SHP77 (cell line): Measurements from ENCODE around the gene EDNRA.

Source experiments
- DNase-seq, 2 experiments: peaks; one replicate each; lab custom pipeline; 2025; lab: John Stamatoyannopoulos, UW

EDNRA gene

DNA sequence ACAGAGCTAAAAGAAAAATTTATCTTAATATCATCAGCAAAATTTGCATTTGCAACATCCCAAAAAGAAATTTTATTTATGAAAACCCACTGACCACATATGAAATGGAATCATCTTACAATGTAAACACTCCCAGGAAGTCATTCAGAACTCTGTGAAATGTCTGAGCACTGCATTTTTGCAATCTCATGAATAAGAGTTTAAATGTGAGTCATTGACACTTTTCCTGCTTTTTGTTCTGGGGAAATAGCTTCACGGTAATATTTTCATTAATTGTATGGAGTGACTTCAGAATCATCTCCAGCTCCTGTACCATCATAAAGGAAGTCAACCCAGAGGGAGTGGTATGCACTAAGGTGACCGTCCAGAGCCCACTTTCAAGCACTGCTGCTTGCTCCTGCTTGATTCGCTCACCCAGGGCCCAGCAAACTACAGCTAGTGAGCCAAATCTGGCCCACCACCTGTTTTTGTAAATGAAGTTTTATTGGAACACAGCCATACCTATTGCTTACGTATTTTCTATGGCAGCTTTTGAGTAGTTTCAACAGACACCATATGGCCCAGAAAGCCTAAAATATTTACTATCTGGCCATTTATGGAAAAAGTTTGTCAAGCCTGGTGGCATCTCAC lies 17.2 kb downstream of the EDNRA start:
- no peak for DNase-seq

DNA sequence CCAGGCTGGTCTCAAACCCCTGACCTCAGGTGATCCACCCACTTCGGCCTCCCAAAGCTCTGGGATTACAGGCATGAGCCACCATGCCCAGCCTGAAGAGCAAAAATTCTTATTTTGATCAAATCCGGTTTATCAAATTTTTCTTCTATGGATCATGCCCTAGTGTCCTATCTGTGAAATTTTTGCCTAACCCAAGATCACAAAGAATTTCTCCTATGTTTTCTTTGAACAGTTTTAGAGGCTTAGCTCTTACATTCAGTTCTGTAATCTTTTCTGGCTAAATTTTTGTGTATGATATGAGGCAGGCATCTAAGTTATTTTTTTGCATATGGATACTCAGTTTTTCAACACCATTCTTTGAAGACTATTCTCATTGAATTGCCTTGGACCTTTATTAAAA lies 27.4 kb downstream of the EDNRA start:
- no peak for DNase-seq

DNA sequence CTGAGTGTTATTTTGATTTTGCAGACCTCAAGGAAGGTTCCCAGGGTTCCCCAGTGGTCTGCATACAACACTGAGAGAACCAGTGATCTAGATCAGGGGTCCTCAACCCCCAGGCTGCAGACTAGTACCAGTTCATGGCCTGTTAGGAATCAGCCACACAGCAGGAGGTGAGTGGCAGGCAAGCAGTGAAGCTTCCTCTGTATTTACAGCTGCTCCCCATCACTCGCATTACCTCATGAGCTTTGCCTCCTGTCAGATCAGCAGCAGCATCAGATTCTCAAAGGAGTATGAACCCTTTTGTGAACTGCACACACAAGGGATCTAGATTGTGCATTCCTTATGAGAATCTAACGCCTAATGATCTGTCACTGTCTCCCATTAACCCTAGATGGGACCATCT lies 28.5 kb downstream of the EDNRA start:
- no peak for DNase-seq

DNA sequence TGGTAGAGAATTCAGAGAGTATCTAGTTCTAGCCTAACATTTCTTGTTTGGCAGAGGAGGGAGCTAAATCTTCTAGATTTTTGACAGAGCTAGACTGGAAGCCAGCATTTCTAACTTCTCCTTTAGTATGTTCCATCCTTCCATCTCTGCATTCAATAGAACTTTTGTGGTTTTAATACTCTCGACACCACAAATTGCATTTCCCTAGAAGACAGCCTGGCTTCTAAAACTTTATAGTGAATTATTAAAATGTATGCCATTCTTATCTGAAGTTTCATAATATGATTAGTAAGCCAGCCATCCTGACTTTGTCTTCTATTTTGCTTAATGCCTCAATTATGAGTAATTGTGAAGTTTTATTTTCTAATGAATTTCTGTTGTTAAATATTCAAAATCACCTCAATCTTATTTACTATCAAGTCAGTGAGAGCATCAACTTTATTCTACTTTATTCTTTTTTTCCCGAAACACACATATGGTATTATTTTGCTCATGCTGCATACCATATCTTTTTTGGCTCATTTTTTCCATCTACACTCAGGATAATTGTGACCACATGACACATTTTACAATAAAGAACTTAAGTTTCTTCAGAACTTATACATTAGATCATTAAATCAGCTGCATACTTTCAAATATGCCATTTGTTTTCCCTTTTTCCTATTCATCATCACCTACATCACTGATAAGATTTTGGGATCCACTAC lies 30.2 kb downstream of the EDNRA start:
- DNase-seq: no peak

DNA sequence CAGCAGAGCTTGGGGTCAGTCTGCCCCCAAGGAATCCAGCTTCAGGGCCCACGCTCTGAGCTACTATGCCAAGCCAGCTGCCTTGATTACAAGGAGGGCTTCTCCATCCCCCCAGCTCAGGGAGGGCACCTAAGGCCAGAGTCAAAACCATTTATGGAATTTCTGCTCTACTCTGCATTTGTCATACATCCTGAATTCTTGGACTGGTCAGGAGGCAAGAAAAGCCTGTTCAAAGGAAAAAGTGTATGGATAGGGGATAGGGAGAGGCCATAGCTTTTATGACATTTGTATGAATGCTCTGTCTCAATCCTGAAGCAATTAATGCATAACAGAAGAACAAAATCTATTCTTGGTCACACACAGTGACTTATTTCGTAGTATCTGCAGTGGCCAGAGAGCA lies 32.2 kb downstream of the EDNRA start:
- no peak for DNase-seq

DNA sequence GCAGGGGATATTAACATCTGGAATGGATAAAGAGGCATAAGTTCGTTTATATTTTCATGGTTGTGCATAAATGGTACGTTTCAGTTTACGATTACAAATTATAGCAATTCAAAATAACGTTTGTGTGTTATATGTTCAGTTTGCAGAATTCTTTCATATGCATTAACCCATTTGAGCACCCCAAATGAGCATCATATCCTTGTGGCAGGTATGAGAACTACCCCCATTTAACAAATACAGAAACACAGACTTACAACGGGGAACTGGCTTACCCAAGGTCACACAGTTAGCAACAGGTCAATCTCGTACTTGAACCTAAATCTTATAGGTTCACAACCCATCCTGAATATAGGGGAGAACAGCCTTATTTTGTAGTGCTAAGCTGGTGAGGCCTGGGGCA lies 33.1 kb downstream of the EDNRA start:
- no peak for DNase-seq

DNA sequence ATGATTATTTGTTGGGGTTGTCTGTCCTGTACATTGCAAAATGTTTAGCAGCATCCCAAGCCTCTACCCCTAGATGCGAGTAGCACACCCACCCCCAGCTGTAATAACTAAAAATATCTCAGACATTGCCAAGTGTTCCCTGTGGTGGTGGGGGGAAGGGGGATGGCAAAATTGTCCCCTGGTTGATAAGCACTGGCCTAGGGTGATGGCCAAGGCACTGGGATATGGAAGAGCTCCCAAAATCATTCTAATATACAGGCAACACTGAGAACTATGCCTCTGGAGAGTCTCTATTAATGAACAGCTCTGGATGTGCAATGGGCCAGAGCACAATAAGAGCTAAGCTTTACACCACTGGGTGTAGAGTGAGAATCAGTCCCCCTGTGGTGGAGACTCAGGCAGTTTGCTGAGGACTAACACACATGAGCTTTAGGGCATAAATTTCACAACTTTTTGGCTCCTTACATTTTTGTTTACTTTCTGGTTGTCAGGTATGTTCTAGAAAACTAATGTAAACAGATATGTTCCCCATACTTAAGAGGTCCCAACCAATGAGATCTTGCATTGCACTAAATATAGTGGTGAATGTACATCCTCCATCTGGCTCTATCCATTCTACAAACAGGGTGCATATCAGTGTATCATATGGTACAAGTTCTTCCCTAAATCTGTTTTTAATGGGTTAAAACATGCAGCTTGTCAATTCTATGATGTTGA lies 34.5 kb downstream of the EDNRA start:
- DNase-seq: no peak

DNA sequence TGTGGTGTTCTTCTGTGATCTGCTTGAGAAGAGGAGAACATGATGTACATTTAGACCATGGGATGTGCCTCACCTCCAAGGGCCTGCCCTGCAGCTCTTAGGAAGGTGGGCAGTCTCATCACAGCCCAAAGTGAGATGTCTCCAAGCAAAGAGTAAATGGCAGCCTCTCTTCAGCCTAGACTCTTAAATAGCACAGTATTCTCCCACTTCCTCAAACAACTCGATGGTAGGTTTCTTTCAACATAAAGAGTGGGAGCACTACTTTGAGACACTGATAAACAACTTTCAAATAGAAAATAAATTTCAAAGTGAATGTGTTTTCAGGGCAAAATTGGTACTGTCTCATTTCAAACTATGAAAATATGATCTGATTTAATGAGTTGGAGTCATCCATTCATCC lies 35.2 kb downstream of the EDNRA start:
- no peak for DNase-seq

DNA sequence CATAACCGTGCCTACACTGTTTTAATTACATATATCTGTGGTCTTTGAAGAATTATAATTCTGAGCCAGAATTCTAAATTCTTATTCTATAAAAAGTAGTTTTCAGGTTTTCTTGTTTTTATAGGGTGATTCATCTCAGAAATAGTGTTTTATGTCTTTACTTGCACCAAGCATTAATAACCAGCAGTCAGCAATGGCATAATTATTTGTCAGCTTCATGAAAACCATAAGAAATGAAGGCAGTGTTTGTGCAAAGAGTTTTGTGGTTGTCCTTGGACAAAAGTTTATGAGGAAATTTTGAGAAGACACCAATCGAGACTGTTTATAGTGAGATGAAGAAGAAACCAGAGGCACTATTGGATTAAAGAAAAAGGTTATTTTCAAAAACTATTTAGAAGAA lies 37.2 kb downstream of the EDNRA start:
- DNase-seq: no peak

DNA sequence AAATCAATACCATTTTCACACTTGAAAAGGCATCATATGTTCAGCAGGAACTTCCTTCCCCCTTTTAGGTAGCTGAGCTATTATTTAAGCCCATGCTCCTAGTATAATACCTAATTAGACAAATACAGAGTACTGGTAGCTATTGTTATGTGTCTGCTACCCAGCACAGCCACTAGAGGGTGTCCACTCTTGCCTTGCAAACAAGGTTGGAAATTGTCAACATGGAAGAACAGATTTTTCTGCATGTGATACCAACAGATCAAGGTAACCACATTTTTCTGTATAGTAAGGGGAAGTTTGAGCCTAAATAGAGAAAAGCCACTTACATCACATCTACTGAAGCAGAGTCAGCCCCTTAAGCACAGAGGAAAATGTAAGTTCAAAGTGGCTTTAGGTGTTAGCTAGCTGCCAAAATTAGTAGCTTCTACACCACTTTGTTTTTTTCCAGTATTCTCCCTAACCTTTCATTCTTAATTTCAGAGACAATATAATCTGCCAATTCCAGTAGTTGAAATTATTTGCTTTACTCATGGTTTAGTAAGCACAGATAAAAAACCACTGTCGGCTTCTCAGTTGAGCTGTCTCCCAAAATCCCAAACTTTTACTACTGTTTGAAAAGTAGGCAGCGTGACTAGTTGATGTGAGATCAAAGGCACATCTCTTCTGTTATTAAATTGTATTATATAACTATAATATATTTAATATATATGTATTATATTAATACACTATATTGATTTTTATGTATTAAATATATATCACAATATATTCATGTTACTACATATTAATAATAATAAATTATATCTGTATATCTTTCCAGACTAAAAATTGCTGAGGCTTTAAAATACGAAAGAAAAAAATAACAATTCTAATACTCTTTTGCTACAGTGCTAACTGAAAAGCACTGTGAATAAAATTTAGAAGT lies 38.2 kb downstream of the EDNRA start:
- peak; percentile 38 to 52 for DNase-seq

DNA sequence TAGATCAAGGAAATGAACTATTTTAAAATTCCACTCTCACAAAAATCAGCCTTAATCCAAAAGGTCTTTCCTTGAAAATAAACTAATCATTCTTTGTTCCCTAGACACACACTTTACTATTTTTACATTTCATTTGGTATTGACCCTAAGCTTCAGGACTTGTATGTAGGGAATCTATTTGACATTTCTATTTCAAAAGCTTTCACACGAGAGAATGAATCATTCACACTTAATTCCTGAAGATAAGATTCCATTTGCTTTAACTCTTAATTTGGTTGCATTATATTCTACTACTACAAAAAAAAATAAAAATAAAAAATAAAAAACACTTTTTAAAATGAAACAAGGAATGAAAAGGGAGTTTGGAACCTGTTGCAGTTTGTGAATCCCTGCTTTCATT lies 43.7 kb downstream of the EDNRA start:
- DNase-seq: no peak

DNA sequence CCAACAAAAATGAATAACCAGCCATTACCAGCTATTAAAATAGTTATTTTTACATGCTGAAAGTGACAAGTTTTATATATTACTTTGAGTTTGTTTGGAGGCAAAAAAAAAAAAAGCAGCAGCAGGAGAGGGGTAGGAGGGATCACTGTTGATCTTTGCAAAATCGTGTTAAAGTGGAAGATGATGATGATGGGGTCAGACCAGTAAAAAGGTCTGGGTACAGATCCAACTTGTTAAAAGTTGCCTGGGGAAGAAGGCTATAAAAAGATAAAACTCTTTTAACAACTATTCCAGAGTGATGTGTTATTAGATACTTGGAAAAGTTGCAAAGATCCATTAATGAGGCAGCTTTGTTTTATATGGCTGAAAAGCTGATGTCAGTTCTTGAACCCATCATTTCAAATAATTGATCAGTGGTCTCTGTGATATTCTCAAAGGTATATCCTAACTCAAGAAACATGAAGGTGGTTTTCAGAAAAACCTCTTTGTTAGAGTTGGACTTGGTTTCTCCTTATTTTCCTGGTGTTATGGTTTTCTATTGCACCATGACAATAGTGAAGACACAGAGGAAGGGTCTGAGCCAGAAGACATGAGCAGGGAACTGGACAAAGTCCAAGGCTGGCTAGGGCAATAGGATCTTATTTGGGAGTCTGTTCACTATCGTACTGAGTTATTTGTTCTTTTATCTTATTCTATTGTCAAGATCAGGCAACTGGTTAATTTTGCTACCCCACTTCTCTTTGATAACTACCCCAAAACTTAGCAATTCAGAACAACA lies 44.8 kb downstream of the EDNRA start:
- no peak for DNase-seq

DNA sequence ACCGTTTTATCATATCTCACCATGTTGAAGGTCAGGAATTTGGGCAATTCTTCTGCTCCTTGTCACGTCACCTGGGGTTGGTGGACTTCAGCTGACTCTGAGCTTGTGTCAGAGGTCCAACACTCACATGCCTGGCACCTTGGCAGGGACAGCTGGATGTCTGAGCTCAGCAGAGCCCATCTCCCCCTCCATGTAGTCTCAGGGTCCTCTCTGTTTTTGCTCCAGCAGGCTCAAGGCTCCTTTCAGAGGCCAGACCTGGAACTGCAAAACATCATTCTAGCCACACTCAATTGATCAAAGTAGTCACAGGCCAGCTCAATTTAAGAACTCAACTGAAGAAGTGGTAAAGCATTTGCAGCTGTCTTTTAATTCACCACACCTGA lies 45.4 kb downstream of the EDNRA start:
- no peak for DNase-seq

DNA sequence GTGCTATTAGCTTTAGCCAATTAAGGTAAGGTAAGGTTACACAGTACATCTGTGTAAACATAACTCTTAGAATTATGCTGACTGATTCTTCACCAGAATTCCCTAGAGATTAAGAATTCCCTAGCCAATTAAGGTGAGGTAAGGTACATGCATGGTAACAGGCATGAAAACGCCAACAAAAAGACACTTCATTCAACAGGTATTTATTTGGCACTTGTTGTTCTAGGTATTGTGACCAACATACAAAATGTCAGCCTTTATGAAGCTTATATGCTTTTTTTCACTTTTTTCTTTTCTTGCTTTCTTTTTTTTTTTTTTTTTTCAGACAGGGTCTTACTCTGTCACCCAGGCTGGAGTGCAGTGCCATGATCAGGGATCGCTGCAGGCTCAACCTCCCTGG lies 47.2 kb downstream of the EDNRA start:
- DNase-seq: no peak

DNA sequence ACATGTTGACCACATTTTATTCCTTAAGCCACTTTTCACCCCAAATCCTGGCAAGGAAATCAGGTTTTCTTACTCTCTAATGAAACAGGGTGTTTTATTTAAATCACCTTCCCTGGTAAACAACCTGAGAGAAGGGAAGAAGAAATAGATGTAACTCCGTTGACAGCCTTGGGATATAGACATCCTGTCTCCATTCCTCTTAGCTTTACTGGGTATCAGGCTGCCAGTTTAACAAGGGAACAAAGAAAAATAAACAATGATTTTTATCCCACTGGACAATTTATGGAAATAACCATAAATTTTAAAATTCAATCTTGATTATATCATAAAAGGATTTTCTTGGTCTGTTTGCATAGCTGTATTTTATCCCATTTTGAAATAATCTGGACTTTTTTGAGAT lies 49.2 kb downstream of the EDNRA start:
- DNase-seq: no peak

DNA sequence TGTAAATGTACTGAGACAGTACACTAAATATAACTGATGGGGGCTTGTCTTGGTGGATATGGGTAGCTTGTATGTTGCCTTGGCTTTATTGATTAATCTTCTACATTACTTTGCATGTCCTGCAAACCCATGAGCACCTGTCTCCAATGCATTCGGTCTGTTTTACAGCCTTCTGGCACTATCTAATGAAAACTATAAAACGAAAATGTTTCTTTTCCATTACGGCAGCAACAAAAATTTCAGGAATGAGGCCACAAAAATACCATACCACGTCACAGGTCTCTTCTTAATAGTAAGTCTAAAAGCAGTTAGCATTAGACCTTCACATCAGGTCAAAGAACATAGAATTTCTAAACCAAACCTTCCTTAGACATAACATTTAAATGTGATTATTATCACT lies 49.8 kb downstream of the EDNRA start:
- no peak for DNase-seq

DNA sequence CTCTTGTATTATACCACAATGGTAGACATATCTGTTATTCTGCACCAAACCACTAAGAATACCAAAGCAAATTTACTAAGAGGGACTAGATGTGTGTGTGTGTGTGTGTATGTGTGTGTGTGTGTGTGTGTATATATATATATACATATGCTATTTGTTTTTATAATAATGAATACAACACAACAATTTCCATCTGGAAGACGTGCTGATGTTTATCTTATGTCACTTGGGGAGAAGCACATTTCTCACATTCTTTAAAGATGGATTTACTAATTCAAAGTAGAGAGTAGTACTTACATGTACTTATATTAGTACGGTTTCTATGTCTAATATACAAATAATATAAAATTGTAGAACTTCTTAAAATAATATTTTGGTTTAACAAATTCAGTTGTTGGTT lies 52.0 kb downstream of the EDNRA start:
- DNase-seq: no peak

DNA sequence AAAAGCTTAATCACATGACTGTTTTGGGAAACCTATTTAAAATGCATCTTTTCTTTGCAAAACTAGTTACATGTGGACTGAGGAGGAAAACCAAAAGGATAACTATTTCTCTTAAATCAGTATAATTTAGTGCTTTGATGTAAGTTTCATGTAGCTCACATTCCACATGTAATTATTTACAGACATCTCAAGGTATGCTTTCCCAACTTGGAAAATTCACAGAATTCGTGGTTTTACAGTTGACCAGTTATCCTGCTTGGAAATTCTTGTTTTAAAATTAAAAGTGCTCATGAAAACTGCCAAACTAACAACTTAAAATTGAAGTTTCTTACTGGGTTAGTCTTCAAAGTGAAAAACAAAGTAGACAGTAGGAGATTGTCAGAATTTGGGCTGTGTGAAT lies 52.4 kb downstream of the EDNRA start:
- no peak for DNase-seq

DNA sequence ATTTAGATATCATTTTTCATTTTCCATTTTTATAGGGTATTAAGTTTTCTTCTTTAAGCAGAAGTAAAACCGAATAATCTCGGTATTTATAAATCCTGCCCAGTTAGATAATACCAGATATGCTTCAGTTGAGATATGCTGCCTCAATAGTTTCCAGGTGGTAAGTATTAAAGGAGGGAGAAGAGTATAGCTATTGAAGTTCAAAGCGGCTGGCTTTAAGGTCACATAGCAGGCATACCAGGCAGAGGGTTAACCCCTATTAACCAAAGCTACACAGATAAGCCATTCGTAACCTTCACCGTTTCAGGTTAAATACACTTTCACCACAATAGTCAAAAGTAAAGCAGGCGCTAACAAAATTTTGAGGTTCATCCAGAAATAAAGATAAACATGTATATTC lies 54.2 kb downstream of the EDNRA start:
- DNase-seq: no peak

DNA sequence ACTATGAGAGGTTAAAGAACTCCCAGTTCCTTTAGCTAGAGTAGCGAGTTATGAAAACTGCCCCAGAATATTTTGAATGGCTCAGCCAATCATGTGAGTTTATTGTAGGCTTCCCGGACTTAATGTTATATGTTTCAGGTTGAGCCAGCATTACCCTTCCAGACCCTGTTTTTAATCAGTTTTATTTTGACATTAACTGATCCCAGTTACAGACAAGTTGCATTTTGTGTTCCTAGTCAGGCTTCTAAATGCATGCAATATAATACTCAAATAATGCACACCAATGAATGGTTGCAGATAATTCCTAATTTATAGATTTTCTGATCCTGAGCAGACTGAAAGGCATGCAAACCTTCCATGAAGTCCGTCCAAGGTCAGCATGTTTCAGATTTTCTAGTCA lies 57.8 kb downstream of the EDNRA start:
- no peak for DNase-seq

DNA sequence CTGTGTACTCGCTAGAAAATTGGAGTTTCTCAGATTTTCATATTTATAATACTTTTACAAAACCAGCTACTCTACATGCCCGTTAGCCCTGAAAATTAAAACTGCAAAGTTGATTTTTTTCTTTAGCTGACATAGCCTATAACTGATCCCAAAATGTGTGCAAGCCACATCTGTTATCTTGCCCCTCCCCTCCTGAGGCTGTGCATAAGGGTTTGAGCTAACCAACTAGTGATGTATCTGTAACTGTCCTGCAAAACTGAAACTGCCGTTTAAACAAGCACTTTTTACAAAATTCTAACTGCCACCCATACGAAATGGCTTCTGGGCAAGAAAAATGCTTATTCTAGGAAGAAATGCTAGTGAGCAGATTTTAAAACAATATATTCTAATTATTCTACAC lies 59.1 kb downstream of the EDNRA start:
- DNase-seq: no peak
